Activated CD4-positive, alpha-beta T cell treated with anti-CD3 and anti-CD28 coated beads, Interleukin-10, Interleukin-2, amounts not matched to agents 100 ng/mL and 50 ng/mL, durations not matched to agents 16 hours and 8 hours (primary cell): Measurements from ENCODE around the gene TBC1D10B.
"Not testable (repeated sequence)": the region's sequence is repeated elsewhere in the genome, so short reads cannot be mapped to it uniquely, and the experiment has no call there.

Experiments used
- DNase-seq: peaks from one replicate; pipeline ENCODE4 v3.0.0-alpha.2; 2020

The TBC1D10B gene

DNA sequence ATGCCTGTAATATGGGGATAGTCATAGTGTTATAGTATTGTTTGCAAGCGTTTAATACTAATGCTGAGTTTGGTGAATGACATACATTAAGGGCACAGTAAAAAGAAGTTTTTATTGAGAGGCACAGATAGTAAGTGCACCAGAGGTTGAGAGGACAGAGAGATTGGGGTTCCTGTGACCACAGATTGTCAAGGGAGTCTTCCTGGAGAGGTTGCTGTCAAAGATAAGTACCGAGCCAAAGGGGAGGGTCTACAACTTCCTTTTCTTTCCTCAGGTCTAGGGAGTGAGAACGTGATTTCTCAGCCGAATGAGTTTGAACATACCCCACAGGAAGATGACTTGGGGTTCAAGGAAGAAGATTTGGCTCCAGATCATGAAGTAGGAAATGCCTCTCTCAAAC, 26.8 kb upstream of the TBC1D10B start:
- no peak for DNase-seq

DNA sequence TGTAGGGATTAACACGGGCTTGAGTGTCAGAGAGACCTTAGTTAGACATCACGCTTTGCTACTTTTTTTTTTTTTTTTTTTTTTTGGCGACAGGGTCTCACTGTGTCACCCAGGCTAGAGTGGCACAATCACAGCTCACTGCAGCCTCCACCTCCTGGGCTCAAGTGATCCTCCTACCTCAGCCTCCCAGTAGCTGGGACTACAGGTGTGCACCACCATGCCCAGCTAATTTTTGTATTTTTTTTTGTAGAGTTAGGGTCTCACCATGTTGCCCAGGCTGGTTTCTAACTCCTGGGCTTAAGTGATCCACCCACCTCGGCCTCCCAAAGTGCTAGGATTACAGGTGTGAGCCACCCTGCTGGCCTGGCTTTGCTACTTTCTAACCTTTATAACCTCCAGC, 26.3 kb upstream of the TBC1D10B start:
- DNase-seq = not testable (repeated sequence)

DNA sequence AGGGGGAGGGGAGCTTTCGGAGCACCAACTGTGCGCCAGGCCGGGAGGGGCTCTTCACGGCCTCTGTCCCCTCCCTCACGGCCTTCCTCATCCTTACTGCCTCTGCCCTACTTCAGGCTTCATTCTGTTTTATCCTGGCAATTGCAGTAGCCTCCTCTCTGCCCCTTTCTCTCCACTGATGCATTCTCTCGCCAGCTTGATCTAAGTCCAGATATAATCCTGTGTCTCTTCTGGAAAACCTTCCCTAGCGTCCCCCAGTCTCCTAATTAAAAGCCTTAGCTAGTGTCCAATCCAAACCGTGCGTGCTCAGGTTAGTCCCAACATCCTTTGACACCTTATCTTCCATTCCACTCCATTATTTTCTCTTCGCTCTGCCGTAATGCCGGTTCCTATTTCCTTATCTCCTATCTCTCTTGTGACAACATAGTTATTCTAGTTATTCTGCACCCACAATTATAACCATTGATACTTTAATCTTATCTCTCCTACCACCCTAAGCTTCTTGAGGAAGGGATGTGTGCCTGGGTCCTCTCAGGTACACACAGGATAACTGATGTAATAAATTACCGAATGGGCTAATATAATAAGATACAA, 25.8 kb upstream of the TBC1D10B start:
- DNase-seq = no peak

GRCh38 chr16:30395155-30395991, 25.1 kb upstream of the TBC1D10B start, which contains the start of gene ZNF48:
Gene ZNF48, plus strand, starts transcription at chr16:30395420. Its CDS starts 375 bp downstream, at chr16:30395795.
- peak; percentile 66 for DNase-seq

GRCh38 chr16:30394592-30395154, 24.4 kb upstream of the TBC1D10B start:
- DNase-seq = no peak

DNA sequence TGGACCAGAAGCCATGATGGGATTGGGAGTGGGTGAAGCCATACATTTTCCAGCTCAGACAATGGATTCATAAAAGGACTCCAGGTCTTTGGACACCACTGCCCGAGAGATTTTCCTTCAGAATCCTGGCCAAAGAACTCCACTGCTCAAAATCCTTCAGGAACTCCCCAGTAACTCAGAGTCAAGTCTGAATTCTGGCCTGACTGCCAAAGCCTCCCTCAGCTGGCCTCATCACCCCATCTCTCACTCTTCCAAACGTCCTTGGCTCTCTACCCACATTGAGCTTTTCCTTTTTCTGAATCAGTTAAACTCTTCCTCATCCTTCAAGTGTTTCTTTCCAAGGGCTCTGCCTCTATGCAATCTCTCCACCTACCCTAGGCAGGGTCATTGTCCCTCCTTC, 13.2 kb upstream of the TBC1D10B start:
- DNase-seq = no peak

DNA sequence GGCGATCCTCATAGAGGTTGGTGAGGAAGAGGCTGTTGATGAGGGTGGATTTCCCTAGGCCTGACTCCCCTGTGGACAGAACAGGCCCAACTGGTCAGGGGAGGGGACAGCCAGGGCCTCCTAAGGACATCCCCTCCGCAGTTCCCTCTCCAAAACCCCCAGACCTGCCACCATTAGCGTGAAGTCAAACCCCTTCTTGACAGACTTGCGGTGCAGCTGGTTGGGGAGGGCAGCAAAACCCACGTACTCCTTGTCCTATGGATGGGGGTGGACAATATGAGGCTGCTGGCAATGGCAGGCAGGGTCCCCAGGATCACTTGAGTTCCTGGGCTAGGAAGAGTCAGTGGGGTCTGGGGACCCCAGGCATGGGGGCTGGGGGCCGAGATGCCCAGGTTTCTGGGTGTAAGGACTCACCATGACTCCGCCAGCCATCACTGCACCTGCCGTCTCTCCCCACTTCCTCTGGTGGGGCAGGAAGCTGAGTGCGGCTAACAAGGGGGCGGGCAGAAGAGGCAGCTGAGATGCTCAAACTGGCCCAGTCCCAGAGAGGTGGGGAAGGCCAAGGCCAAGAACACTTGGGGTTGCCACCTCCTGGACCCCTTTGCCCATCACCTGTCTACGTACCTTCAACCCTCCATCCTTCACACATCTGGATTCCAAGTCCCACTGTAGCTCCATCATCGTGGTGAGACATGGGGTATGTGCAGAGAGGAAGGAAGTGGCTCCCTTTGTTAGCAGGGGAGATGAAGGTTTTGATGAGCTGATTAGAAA, 12.0 kb upstream of the TBC1D10B start, which contains the start of gene SEPTIN1:
SEPTIN1 (minus strand) TSS at position 451 of the 771 bp plus-strand sequence; CDS start at position 432, 19 bp downstream.
- peak; percentile 90 for DNase-seq

GRCh38 chr16:30381291-30382041, 11.2 kb upstream of the TBC1D10B start:
- DNase-seq = peak; percentile 76

GRCh38 chr16:30380803-30381208, 10.5 kb upstream of the TBC1D10B start:
- DNase-seq = no peak

DNA sequence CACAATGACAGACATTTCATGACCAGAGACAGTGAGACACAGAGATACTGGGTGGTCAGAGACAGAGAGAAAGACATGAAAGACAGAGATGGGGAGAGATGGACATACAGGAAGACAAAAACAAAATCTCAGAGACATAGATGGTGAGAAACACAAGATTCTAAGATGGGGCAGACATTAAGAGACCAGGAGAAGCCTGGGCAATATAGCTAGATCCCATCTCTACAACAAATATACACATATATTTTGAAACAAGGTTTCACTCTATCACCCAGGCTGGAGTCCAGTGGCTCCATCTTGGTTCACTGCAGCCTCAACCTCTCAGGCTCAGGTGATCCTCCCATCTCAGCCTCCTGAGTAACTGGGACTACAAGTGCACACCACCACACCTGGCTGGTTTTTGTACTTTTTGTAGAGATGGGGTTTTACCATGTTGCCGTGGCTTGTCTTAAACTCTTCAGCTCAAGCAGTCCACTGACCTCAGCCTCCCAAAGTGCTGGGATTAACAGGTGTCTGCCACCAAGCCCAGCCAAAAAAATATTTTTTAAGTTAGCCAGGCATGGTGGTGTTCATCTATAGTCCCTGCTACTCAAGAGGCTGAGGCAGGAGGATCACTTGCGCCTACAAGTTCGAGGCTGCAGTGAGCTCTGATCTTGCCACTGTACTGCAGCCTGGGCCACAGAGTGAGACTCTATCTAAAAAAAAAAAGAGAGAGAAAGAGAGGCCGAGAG, 9.9 kb upstream of the TBC1D10B start:
- no peak for DNase-seq

DNA sequence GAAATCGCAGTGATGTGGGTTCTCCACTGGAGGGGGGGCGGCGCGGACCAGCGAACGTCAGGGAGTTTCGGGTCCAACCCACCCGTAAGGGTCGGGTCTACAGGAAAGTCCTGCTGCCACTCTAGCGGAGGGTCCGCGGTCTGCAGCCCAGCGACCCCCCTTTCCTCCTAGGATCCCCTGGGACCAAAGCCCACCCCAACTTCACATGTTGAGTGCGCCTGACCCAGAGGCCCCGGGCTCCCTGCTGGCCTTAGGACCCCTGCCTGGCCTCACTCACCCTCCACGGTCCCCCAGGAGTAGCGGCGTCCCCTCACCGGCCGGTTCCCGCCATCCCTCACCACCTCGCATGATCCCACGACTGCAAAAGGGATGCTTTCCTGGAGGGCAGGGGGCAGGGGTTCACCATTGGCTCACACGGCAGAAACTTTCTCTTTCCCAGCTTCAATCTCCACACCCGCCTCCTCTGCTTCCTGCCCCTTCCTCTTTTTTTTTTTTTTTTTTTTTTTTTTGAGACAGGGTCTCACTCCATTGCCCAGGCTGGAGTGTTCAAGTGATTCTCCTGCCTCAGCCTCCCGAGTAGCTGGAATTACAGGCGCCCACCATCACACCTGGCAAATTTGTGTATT, 9.0 kb upstream of the TBC1D10B start:
- no peak for DNase-seq

- peak; percentile 100 for DNase-seq
These were observed 8.2 kb upstream of the TBC1D10B start for GRCh38 chr16:30378236-30379157.

DNA sequence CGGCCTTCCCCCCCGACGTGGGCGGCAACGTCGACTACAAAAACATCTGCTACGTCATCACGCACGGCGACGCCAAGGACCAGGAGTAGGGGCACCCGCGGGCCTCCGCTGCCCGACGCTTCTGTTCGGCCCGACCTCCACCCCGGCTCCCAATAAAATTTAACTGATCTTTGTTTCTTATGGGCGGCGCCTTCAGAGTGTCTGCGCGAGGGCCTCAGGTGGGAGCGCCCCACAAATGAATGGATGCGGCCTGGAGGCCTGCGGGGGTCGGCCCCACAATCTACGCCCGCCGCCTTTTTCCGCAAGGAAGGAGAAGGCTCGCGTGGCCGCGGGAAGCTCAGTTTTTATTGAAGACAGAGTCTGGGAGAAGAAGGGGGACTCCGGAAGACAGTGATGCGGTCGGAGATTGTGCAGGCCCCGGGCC, 7.5 kb upstream of the TBC1D10B start:
- peak; percentile 93 for DNase-seq

GRCh38 chr16:30377050-30377811, 6.9 kb upstream of the TBC1D10B start:
- DNase-seq = no peak

DNA sequence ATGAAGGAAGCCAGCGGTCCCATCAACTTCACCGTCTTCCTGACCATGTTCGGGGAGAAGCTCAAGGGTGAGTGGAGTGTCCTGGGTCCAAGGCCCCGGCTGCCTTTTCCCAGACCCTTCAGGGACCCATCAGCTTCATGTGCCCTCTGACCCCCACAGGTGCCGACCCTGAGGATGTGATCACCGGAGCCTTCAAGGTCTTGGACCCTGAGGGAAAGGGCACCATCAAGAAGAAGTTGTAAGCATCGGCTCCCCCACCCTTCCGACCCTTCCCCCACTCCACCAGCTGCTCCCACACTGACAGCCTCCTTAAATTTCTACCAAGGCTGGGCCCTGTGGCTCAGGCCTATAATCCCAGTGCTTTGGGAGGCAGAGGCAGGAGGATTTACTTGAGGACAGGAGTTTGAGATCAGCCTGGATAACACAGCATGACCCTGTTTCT, 6.2 kb upstream of the TBC1D10B start:
- no peak for DNase-seq

- no peak for DNase-seq
These were observed 5.6 kb upstream of the TBC1D10B start for GRCh38 chr16:30375864-30376263.

GRCh38 chr16:30374538-30374937, 4.2 kb upstream of the TBC1D10B start, which contains the start of gene MYL11:
Gene MYL11, plus strand, starts transcription at chr16:30374802. Its CDS starts 56 bp downstream, at chr16:30374858.
- DNase-seq = no peak

DNA sequence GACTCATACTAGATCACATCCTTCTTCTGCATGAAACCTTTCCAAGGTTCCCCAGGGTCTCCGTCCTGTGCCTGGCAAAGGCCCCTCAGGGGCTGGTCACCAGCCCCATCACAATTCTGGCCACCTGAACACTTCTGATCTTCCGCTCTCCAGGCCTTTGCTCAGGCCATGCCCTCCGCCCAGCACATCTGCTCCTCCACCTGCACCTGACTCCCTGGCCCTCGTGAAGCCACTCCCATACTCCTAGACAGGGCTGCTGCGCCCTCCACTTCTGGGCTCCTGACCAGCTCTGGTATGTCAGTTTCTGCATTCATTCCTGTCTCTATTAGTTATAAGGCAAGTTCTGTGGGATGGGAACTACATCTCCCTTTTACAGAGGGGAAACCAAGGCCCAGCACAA, 2.4 kb upstream of the TBC1D10B start:
- no peak for DNase-seq
